ENCODE results near the gene JADE2.

- no peak for TF ChIP-seq CTCF (IDR thresholded peaks at IDR 0.05)
- TF ChIP-seq POLR2AphosphoS5 (IDR thresholded peaks at IDR 0.05), result no peak
- no peak for TF ChIP-seq POLR2A (IDR thresholded peaks at IDR 0.05)
These were observed 4.0 kb downstream of the JADE2 start for GRCh38 chr5:134529460-134529859.

All from upper lobe of left lung (tissue), 4 donors.